Stomach smooth muscle (tissue), 2 donors: ENCODE results near the gene MYL3.

Experiments
- H3K27ac ChIP-seq: one replicate; pipeline ENCODE4 v1.7.0; 2013; ENCODE audit warnings: mild to moderate bottlenecking, low read length, inconsistent platforms
- H3K27me3 ChIP-seq, 2 donors: one replicate each; pipeline ENCODE4 v1.7.0; 2013; ENCODE audit warnings: low read length in 2 of 2; ENCODE audit not compliant: insufficient read depth in 2 of 2, control insufficient read depth in 1 of 2
- H3K36me3 ChIP-seq, 2 donors: one replicate each; pipeline ENCODE4 v1.7.0; 2013; ENCODE audit warnings: low read length in 2 of 2; ENCODE audit not compliant: control insufficient read depth in 2 of 2, insufficient read depth in 2 of 2
- H3K4me1 ChIP-seq: one replicate; pipeline ENCODE4 v1.7.0; 2013; ENCODE audit warnings: low read length; ENCODE audit not compliant: control insufficient read depth, insufficient read depth
- H3K4me3 ChIP-seq, 2 donors: one replicate each; pipeline ENCODE4 v1.7.0; 2013; ENCODE audit warnings: low read length in 2 of 2
- H3K9ac ChIP-seq, 2 donors: one replicate each; pipeline ENCODE4 v1.7.0; 2013; ENCODE audit warnings: low read length in 2 of 2, mild to moderate bottlenecking in 1 of 2
- H3K9me3 ChIP-seq, 2 donors: one replicate each; pipeline ENCODE4 v1.7.0; 2013; ENCODE audit warnings: low read length in 2 of 2; ENCODE audit not compliant: control insufficient read depth in 2 of 2
- donor health status: healthy.
- donor health status: Pancreatic carcinoma.

The MYL3 gene

DNA sequence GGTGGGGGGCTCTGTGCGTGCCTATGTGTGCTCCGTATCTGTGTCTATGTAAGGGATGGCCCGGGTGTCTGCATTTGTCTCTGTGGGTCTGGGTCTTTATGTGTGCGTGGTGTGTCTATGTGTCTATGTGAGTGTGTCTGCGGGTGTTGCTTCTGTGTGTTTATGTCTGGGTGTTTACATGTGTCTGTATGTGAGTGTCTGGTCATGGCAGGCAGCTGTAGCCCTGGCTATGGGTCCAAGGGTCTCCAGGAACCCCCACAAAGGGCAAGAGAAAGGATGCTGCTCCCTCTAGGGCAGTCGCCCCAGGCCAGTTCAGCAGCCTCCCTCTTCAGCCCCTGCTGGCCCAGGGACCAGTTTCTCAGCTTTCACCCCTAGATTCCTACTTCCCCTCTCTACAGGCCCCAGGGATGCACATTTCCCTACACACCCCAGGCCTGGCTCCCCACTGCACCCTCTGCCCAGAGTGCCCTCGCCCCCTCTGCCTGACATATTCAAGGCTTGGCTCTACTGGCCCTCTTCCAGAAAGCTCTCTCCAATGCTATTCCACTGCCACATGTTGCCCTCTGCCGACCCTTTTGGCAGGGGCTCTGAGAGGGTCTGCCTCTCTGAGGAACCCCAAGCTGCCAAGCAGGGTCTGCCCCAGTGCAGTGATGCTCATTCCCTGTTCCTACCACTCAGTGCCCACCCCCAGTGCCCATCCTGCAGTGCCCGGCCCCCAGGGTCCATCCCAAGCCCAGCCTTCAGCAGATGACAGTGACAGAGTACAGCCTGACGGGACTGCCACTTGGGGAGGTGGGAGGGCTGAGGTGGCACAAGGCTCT is 1.0 kb upstream of the MYL3 start:
- Histone ChIP-seq H3K4me3 (no peak overlapping the region), H3K36me3 (no peaks in the 10 kb centered on the region), H3K27ac (no peak overlapping the region), H3K4me1 (peaks cover 20% of the 10 kb centered on the region), H3K27me3 (no peaks in the 10 kb centered on the region), H3K9ac (no peak overlapping the region), H3K9me3 (no peaks in the 10 kb centered on the region)

DNA sequence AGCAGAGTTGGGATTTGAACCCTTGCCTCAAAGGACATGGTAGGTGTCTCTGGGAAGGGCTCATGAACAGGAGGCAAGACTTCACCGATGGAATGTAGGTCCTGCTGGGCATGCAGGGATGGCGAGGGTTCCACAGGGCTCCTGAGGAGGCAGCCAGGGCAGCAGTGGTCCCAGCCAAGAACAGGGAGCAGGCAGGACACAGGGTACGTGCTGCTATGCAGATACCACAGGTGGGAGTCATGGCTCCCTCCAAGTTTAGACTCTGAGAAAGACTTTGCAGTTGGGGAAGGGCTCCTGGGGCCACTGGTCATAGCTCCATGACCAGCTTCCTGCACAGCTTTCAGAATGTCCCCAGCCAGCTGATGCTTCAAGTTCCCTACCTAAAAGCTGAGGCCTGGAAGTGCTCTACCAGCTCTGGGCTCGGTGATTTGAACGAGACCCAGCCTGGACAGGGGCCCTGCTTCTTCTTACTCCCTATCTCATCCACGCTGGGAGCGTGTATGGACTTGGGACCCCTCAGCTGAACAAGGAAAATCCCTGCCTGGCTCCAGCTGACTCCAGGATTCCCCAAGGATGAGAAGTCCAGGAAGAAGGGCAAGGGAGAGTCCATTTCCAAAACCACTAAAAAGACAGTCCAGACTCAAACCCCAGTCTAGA is 747 bp downstream of the MYL3 start:
- no peaks in the 10 kb centered on the region for H3K9me3 ChIP-seq
- no peaks in the 10 kb centered on the region for H3K27me3 ChIP-seq
- H3K4me1 ChIP-seq, result peaks cover 9% of the 10 kb centered on the region
- H3K27ac ChIP-seq, result no peak overlapping the region
- no peak overlapping the region for H3K9ac ChIP-seq
- H3K4me3 ChIP-seq, result no peak overlapping the region
- no peaks in the 10 kb centered on the region for H3K36me3 ChIP-seq

DNA sequence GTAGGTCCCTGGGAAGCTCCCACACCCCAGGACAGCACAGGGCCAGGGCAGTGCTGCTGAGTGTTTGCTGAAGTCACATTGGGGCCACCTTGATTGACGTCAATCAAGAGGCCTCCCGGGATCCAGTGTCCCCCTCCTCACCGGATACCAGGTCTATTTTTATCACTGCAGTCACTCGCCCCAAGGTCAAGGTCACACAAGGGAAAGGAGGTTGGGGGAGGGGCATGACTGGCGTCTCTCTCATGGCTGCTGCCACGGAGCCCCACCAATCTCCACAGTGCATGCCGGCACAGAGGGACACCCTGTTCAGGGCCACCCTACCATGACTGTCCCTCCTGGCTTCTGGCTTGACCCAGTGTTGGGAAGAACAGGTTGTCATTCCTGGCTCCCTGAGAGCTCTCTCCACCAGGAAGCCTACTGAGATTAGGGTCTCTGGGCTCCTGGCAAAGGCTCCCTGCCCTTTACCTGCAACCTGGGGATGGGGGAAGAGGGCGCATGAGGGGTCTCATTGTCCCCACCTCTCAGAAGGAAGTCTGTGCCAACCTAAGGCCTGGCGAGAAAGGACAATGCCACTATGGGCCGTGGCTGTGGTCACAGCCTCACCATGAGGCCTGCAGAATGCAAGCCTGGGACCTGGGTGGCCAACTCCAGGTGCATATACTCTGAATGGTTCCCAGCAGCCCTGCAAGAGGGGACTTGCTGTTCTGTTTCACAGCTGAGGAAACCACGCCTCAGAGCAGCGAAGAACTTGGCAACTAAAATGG is 1.5 kb downstream of the MYL3 start:
- Histone ChIP-seq H3K9me3 (no peaks in the 10 kb centered on the region), H3K27me3 (no peaks in the 10 kb centered on the region), H3K4me3 (no peak overlapping the region), H3K9ac (no peak overlapping the region), H3K27ac (no peak overlapping the region), H3K4me1 (peaks cover 2% of the 10 kb centered on the region), H3K36me3 (no peaks in the 10 kb centered on the region)

DNA sequence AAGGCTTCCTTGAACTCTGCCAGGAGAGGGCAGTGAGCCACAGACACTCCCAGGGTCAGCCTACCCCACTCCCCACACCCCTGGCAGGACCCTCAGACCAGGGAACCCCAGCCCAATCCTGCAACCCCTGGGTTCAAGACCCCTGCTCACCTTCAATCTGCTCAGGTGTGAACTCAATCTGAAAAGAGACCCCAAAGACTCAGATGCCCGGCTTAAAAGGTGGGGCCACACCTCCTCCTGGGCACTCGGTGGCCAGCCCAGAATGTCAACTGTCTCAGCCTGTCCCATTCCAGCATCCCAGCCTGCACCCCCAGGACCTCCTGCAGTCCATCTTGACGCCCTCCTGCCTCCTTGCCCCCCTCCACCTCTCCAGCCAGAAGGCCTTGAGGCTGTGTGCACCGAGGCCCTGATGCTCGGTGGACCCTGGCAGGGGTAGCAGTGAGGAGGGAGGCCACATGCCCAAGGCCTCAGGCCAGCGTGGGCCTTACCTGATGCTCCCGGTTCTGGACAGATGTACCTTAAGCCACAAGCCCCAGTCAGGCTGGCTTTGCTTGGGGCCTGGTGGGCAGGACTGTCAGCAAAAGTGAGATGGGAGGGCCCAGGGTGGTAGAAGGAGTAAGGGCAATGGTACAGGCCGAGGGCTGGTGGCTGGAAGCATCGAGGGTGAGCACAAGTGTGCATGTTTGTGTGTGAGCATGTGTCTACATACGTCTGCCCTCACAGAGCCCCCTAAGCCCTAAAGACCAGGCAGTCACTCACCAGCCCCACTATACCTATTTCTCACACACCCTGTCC is 2.2 kb downstream of the MYL3 start:
- no peak overlapping the region for H3K27ac ChIP-seq
- no peaks in the 10 kb centered on the region for H3K36me3 ChIP-seq
- H3K27me3 ChIP-seq, result no peaks in the 10 kb centered on the region
- peaks cover 2% of the 10 kb centered on the region for H3K4me1 ChIP-seq
- H3K9ac ChIP-seq, result no peak overlapping the region
- no peak overlapping the region for H3K4me3 ChIP-seq
- no peaks in the 10 kb centered on the region for H3K9me3 ChIP-seq

DNA sequence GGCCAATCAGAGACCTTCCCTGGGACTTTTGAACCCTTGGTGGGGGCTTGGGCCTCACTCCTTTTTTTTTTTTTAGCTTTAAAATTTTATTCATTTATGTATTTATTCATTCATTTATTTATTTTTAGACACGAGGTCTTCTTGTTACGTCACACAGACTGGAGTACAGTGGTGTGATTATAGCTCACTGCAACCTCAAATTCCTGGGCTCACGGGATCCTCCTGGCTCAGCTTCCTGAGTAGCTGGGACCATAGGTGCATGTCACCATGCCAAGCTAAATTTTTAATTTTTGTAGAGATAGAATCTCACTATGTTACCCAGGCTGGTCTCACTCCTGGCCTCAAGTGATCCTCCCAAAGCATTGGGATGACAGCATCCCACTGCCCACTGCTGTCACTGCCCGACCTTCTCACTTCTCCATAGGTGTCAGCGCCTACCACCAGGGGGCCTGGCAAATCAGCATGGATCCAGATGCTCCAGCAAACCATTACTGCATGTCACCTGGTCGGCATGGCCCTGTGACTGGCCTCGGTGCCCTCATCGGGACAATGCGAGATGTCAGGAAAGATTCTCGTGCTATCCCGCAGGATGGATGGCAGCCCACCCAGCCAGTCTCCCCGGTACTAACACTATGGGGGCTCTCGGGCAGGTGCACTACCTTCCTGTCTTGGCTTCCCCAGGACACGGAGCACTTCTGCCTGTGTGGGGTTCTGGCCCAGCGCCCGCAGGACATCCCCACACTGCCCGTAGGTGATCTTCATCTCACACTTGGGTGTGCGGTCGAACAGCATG is 3.0 kb downstream of the MYL3 start:
- H3K27me3 ChIP-seq, result no peaks in the 10 kb centered on the region
- no peak overlapping the region for H3K4me3 ChIP-seq
- H3K27ac ChIP-seq, result no peak overlapping the region
- H3K9me3 ChIP-seq, result no peaks in the 10 kb centered on the region
- H3K9ac ChIP-seq, result no peak overlapping the region
- no peaks in the 10 kb centered on the region for H3K36me3 ChIP-seq
- peaks cover 2% of the 10 kb centered on the region for H3K4me1 ChIP-seq

DNA sequence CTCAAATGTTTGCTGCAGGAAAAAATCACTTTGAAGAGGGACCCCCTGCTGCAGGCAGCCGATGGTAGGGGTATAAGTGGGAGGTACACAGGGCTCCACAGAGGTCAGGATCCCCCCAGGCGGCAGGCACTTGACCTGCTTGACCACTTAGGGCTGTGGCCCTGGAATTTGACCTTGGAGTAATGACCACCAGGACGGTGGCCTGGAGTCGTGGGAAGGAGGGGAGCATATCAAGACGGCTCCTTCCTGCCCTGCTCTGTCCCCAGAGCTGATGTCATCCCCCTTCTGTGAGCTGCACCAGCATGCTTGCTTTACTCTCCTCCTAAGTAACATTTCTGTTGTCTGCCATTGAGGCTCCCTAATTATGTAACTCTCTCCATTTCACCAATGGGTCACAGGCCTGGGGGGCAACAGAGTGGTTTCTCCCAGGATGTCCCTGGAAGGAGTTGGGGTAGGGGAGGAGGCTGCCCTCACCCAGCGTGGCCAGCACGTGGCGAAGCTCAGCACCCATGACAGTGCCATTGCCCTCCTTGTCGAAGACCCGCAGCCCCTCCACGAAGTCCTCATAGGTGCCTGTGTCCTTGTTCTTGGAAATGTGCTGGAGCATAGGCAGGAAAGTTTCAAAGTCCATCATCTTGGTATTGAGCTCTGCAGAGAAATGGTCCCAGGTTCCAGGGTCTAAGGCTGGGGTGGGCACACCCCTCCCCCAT is 4.1 kb downstream of the MYL3 start:
- Histone ChIP-seq H3K27ac (no peak overlapping the region), H3K27me3 (no peaks in the 10 kb centered on the region), H3K9me3 (no peaks in the 10 kb centered on the region), H3K36me3 (no peaks in the 10 kb centered on the region), H3K9ac (no peak overlapping the region), H3K4me3 (no peak overlapping the region), H3K4me1 (peaks cover 2% of the 10 kb centered on the region)

DNA sequence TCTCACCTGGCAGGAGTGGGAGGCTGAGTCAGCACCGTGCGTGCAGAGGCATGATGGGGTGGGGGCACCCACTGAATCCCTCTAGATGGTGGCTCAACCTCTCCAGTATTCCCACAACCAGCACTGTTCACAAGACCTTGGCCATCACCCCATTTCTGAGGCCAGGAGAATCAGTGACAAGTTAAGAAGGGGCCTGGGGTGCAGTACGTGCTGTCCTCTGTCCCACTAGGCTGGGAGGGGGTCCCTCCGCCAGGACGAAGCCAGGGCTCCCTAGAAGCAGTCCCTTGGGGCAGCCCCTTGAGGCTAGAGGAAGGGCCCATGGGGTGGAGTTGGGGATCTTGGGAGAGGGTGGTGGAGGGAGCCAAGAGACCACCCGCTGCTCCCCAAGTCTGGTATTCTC is 4.8 kb downstream of the MYL3 start:
- no peak overlapping the region for H3K9ac ChIP-seq
- H3K27ac ChIP-seq, result no peak overlapping the region
- H3K27me3 ChIP-seq, result no peaks in the 10 kb centered on the region
- H3K9me3 ChIP-seq, result no peaks in the 10 kb centered on the region
- H3K36me3 ChIP-seq, result no peaks in the 10 kb centered on the region
- peaks cover 2% of the 10 kb centered on the region for H3K4me1 ChIP-seq
- no peak overlapping the region for H3K4me3 ChIP-seq

DNA sequence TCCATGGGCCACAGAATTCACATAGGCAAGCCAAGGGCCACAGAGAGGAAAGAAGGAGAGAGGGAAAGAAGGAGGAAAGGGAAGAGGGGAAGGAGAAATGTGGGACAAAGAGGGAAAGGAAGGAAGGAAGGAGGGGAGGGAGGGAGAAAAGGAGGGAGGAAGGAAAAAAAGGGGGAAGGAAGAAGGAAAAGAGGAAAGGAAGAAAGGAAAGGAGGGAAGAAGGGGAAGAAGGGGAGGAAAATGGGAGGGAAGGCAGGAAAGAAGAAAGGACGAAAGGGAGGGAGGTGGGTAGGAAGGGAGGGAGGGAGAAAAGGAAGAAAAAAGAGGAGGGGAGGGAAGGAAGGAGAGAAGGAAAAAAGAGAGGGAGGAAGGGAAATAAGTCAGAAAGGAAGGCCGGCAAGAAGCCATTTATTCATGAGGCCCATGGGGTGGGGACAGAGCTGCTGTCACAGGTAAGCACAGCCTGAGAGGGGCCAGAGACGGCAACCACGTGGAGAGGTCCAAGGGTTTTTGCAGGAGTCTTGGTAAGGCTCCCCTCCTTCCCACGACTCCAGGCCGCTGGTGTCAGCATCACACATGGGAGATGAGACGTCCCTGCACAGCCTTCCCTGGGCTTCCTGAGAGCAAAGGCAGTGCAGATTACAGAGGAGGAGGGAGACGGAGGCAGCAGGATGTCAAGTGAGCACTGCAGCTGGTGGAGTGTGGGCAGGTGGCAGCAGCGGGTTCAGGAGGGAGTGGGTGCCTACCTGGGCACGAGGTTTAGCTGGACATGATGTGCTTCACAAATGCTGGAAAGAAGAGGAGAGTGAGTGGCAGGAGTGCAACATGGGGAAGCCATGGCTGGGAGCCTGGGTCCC is 5.5 kb downstream of the MYL3 start:
- H3K9ac ChIP-seq, result no peak overlapping the region
- H3K4me1 ChIP-seq, result peaks cover 2% of the 10 kb centered on the region
- no peaks in the 10 kb centered on the region for H3K27me3 ChIP-seq
- no peak overlapping the region for H3K27ac ChIP-seq
- H3K4me3 ChIP-seq, result no peak overlapping the region
- no peaks in the 10 kb centered on the region for H3K36me3 ChIP-seq
- H3K9me3 ChIP-seq, result no peaks in the 10 kb centered on the region
